ENCODE measurements around the gene ID4. TPM values are rescaled to one million over a fixed set of nuclear protein-coding genes. Genes with fewer than 3 reads are reported as not detected.

The ID4 gene
- total RNA-seq, 2 donors from 2014 or later, result not detected

DNA sequence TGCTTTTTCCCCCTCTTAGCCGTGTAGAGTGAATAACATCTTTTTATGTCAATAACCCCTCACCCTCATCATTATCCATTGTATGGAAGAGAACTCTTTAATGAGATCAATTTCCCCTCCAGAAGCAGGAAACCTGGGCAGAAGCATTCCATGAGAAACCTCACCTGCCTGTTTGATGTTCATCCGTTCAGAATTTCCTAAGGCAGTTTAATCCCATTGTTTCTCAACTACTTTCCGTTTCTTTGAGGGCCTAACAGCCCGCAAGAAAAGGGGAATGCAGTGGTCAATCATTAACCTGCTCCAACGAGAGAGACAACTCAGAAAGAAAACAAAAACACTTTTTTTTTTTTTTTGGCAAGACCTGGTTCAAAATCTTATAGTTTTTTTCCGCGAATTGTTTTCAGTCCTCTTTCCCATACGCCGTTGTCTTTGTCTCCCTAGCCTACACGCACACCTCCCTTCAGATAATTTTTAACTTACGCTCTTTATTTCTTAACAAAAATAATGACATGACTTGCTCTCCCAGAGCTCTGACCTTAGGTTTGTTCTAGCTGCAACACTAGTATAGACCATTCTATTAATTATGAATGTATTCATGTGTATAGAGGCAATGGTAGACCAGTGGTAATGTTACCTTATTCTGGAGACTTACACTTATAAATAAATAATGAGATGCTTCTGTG is 25.6 kb upstream of the ID4 start:
- H3K27me3 Mint-ChIP-seq (ENCODE audit: low read depth), result peaks cover 10% of the 10 kb centered on the region
- no peak for DNase-seq

DNA sequence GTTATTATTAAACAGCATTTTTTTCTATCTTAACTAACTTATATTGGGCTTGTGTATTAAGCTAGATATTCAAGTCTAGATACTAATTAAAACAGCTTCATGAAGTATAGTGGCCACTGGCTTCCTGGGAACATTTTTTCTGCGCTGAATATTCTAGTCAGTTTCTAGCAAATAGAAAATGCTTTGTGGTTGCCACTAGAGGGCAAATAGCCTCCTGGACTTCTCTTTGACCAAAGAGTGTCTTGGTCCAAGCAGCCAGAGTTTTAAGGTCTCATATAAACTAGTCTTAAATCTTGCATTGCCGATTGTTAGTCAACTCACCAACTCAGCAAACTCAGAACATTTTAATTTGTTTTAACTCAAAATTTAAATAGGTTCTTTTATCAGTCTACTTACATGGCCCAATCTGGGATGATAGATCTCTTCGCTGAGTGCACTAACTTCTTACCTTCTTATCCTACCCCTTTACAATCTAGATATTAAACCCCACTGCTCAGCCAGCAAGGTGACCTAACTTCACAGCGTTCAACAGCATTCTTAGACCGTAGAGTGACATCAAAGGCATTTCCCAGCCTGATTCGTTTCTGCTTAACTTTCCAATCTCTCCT is 24.6 kb upstream of the ID4 start:
- Mint-ChIP-seq H3K36me3 (ENCODE audit: insufficient read depth in 2 of 2) (no peaks in the 10 kb centered on the region), H3K27ac (no peak overlapping the region), H3K27me3 (ENCODE audit: low read depth) (peaks cover 10% of the 10 kb centered on the region), H3K9me3 (peaks cover 0 to 3% of the 10 kb centered on the region in 2 donors), H3K4me1 (ENCODE audit: low read depth) (no peaks in the 10 kb centered on the region), H3K4me3 (no peak overlapping the region)
- DNase-seq (no peak), ATAC-seq (replicated peaks in 1 of 2) (no peak)

More for the DNA sequence above, 25.6 kb upstream of the ID4 start:
- H3K4me3 Mint-ChIP-seq, result no peak overlapping the region
- H3K36me3 Mint-ChIP-seq (ENCODE audit: insufficient read depth in 2 of 2), result no peaks in the 10 kb centered on the region
- H3K27ac Mint-ChIP-seq, result no peak overlapping the region
- no peak for ATAC-seq (replicated peaks in 1 of 2)
- H3K4me1 Mint-ChIP-seq (ENCODE audit: low read depth), result no peaks in the 10 kb centered on the region
- peaks cover 0 to 3% of the 10 kb centered on the region in 2 donors for H3K9me3 Mint-ChIP-seq

DNA sequence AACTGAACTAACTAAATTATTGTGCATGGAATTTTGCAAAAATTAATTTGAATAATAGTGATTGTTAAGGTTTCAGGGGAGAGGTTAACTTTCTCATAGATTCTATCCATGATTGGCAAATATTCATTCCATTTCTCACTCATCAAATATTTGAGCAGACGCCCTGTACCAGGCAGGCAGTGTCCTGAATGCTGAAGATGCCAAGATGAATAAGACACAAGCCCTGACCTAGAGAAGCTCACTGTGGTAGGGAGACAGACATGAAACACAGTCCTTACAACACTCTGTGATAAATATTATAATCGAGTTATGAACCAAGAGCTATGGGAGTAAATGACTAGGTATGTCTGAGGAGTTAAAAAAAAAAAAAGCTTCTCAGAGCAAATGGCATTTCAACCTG is 18.4 kb upstream of the ID4 start:
- Mint-ChIP-seq H3K4me1 (ENCODE audit: low read depth) (no peaks in the 10 kb centered on the region), H3K36me3 (ENCODE audit: insufficient read depth in 2 of 2) (no peaks in the 10 kb centered on the region), H3K9me3 (peaks cover 2% of the 10 kb centered on the region in 2 donors), H3K27ac (no peak overlapping the region), H3K4me3 (no peak overlapping the region), H3K27me3 (ENCODE audit: low read depth) (no peaks in the 10 kb centered on the region)
- ATAC-seq (replicated peaks in 1 of 2) (no peak), DNase-seq (no peak)

DNA sequence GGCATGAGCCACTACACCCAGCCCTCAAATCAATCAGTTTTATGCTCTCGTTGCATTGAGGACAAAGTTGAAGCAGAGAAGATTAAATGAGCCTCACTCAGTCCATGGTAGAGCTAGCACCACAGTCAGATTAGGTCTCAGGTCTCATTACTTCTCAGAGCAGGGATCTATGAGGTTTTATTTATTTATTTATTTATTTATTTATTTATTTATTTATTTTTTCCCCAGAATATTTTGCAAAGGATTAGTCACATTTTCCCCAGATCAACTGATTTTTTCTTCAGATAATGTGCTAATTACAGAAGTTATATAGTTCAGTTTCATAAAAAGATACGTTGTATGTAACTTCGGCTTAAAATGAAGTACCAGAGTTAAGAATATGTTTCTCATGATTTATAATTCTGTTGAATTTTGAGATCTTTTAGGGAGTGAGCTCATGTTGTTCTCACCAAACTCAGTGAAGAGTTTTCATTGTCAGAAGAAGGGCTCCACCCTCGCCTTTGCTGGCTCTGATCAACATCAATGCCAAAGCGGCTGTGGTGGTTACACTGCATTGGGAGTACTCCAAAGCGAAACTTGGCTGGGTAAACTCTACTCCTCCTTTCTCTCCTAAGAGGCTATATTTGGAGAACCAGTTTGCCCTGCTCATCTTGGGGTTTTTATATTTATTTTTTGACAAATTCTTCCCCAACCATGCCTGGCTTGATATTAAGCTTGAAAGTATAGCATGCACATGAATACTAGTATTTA is 12.9 kb upstream of the ID4 start:
- Mint-ChIP-seq H3K9me3 (peaks cover 7% of the 10 kb centered on the region in 2 donors), H3K4me1 (ENCODE audit: low read depth) (no peaks in the 10 kb centered on the region), H3K27me3 (ENCODE audit: low read depth) (no peaks in the 10 kb centered on the region), H3K36me3 (ENCODE audit: insufficient read depth in 2 of 2) (no peaks in the 10 kb centered on the region), H3K4me3 (no peak overlapping the region), H3K27ac (no peak overlapping the region)
- DNase-seq (no peak), ATAC-seq (replicated peaks in 1 of 2) (no peak)

DNA sequence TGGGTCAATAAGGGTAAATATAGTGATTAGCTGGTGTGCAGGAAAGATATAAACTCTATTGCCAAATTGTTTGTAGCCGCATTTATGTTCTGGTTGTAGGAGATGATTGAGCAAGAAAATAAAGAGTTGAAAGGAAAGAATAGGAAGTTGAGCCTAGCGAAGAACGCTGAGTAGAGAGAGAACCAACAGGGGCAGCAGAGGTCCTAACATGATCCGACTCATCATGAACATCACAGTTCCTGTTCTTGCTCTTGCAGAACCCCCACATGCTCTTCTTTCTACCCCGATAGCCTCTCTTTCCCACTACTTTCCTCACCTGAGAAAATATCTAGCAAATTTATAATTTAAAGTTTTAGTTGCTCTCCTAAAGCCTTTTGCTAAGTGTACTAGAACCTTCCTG is 9.9 kb upstream of the ID4 start:
- Mint-ChIP-seq H3K27ac (no peak overlapping the region), H3K36me3 (ENCODE audit: insufficient read depth in 2 of 2) (no peaks in the 10 kb centered on the region), H3K9me3 (peaks cover 7% of the 10 kb centered on the region in 2 donors), H3K27me3 (ENCODE audit: low read depth) (peaks cover under 1% of the 10 kb centered on the region), H3K4me1 (ENCODE audit: low read depth) (no peaks in the 10 kb centered on the region), H3K4me3 (no peak overlapping the region)
- no peak for DNase-seq
- no peak for ATAC-seq (replicated peaks in 1 of 2)

DNA sequence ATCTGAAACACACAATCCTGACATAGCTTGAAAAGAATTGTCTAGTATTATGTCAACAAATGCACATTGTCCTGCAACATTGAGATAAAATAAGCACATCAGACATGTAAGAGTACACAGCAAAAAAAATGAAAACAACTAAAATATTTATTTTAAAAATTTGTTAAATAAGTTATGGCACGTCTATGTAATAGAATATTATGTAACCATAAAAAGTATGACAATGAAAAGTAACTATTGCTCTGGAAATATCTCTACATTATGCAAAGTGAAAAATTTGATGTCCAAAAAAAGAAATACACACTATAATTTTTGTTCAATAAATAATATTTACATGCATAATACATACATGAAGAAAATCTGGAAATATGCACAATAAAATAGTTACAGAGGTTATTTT is 9.3 kb upstream of the ID4 start:
- Mint-ChIP-seq H3K36me3 (ENCODE audit: insufficient read depth in 2 of 2) (no peaks in the 10 kb centered on the region), H3K4me1 (ENCODE audit: low read depth) (no peaks in the 10 kb centered on the region), H3K4me3 (no peak overlapping the region), H3K27me3 (ENCODE audit: low read depth) (peaks cover 7% of the 10 kb centered on the region), H3K27ac (no peak overlapping the region), H3K9me3 (peaks cover 6 to 7% of the 10 kb centered on the region in 2 donors)
- DNase-seq (no peak), ATAC-seq (replicated peaks in 1 of 2) (no peak)

DNA sequence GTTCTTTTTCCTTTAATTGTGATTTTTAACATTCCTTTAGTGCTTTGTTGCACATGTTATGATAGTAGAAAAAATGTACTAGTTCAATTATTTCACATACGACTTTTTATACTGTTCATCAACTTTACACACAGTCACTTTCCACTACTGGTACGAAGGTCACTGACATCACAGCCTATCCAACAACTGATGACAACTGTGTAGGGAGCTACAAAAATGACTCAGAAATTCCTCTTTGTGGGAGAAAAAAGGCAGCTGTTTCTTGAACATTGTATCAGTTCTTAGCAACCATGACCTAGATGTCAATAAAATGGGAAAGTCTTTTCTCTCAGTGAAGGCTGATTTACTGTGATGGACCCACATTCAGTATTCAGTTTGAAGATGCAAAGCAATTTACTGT is 7.0 kb upstream of the ID4 start:
- Mint-ChIP-seq H3K9me3 (peaks cover 5% of the 10 kb centered on the region in 2 donors), H3K27ac (no peak overlapping the region), H3K27me3 (ENCODE audit: low read depth) (peaks cover 20% of the 10 kb centered on the region), H3K4me1 (ENCODE audit: low read depth) (no peaks in the 10 kb centered on the region), H3K36me3 (ENCODE audit: insufficient read depth in 2 of 2) (no peaks in the 10 kb centered on the region), H3K4me3 (no peak overlapping the region)
- ATAC-seq (replicated peaks in 1 of 2) (no peak), DNase-seq (no peak)

DNA sequence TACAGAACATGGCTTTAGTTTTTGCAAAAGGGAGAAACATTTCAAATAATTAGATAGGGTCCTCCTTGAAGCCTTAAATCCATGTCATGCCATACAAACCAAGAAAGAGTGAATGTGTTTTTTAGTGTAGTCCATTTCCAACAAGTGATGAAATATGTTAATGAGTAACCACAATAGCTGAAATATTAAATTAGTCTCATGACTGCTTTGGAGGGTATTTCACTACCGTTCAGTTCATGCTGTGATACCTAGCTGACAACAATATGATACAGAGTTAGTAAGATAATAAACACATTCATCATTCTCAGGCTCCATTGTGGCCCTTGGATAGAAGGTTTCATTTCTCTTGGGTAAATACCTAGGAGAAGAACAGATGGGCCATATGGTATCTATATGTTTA is 5.8 kb upstream of the ID4 start:
- DNase-seq (no peak), ATAC-seq (replicated peaks in 1 of 2) (no peak)
- Mint-ChIP-seq H3K9me3 (peaks cover 5% of the 10 kb centered on the region in 2 donors), H3K4me1 (ENCODE audit: low read depth) (no peaks in the 10 kb centered on the region), H3K27ac (no peak overlapping the region), H3K36me3 (ENCODE audit: insufficient read depth in 2 of 2) (no peaks in the 10 kb centered on the region), H3K4me3 (no peak overlapping the region), H3K27me3 (ENCODE audit: low read depth) (peaks cover 29% of the 10 kb centered on the region)

DNA sequence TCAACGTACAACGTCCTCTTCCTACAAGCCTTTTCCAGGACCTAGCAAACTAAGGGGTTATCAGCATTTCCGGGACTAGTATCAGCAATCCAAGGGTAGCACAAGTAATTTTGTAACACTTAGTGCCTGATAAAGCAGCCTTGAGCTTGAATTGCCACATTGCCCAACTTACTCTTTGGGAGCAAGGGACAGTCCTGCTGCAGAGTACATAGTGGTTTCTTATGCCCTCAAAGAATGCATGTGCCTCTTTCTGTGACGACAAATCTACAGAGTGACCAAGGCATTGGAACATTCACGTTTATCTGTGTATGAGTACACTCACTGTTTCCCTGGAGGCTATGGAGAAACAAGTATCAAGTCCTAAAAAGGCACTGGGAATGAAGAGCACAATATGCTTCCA is 3.2 kb upstream of the ID4 start:
- DNase-seq (no peak), ATAC-seq (replicated peaks in 1 of 2) (no peak)
- Mint-ChIP-seq H3K27me3 (ENCODE audit: low read depth) (peaks cover 40% of the 10 kb centered on the region), H3K4me3 (no peak overlapping the region), H3K4me1 (ENCODE audit: low read depth) (no peaks in the 10 kb centered on the region), H3K27ac (no peak overlapping the region), H3K9me3 (peaks cover 0 to 1% of the 10 kb centered on the region in 2 donors), H3K36me3 (ENCODE audit: insufficient read depth in 2 of 2) (peaks cover 0 to under 1% of the 10 kb centered on the region in 2 donors)

DNA sequence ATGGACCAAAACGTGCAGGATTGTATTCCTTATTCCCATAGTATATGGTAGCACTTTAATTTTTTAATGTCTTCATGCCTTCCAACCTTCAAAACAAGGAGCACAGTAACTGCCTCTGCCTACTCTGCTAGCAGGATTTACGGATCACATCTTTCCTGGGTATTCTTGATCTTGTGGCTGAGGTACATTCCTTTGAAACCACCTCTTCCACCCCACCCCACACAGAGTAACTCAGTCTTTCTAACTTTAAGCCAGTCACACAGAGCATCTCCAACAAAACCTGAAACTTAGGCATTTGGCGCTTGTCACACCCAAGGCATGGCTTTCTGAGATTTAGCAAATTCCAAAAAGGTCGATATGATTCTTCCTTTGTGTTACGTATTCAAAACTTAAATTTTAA is 2.3 kb upstream of the ID4 start:
- H3K4me1 Mint-ChIP-seq (ENCODE audit: low read depth), result no peaks in the 10 kb centered on the region
- peaks cover 0 to 2% of the 10 kb centered on the region in 2 donors for H3K36me3 Mint-ChIP-seq (ENCODE audit: insufficient read depth in 2 of 2)
- H3K27ac Mint-ChIP-seq, result no peak overlapping the region
- DNase-seq (no peak), ATAC-seq (replicated peaks in 1 of 2) (no peak)
- H3K9me3 Mint-ChIP-seq, result no peaks in the 10 kb centered on the region
- peaks cover 48% of the 10 kb centered on the region for H3K27me3 Mint-ChIP-seq (ENCODE audit: low read depth)
- no peak overlapping the region for H3K4me3 Mint-ChIP-seq

DNA sequence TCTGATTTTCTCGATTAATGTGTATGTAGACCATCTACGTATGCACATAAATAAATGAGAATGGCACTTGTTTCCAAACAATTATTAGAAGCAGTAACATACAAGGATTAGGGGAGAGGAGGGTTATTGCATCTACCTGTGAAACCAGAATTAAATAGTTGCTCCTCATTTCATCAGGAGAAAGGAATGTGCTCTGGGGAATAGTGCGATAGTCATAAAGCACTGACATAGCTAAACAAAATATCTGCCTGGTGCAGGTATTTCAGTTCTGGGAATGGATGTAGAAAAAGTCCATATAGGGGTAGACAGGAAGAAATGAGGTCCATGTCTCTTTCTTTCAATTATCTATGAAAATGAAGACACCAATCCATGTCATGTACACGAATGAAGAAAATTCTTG is 1.6 kb upstream of the ID4 start:
- no peaks in the 10 kb centered on the region for H3K9me3 Mint-ChIP-seq
- peaks cover 55% of the 10 kb centered on the region for H3K27me3 Mint-ChIP-seq (ENCODE audit: low read depth)
- DNase-seq (no peak), ATAC-seq (replicated peaks in 1 of 2) (no peak)
- H3K4me1 Mint-ChIP-seq (ENCODE audit: low read depth), result no peaks in the 10 kb centered on the region
- H3K27ac Mint-ChIP-seq, result no peak overlapping the region
- H3K4me3 Mint-ChIP-seq, result no peak overlapping the region
- peaks cover 0 to 2% of the 10 kb centered on the region in 2 donors for H3K36me3 Mint-ChIP-seq (ENCODE audit: insufficient read depth in 2 of 2)

DNA sequence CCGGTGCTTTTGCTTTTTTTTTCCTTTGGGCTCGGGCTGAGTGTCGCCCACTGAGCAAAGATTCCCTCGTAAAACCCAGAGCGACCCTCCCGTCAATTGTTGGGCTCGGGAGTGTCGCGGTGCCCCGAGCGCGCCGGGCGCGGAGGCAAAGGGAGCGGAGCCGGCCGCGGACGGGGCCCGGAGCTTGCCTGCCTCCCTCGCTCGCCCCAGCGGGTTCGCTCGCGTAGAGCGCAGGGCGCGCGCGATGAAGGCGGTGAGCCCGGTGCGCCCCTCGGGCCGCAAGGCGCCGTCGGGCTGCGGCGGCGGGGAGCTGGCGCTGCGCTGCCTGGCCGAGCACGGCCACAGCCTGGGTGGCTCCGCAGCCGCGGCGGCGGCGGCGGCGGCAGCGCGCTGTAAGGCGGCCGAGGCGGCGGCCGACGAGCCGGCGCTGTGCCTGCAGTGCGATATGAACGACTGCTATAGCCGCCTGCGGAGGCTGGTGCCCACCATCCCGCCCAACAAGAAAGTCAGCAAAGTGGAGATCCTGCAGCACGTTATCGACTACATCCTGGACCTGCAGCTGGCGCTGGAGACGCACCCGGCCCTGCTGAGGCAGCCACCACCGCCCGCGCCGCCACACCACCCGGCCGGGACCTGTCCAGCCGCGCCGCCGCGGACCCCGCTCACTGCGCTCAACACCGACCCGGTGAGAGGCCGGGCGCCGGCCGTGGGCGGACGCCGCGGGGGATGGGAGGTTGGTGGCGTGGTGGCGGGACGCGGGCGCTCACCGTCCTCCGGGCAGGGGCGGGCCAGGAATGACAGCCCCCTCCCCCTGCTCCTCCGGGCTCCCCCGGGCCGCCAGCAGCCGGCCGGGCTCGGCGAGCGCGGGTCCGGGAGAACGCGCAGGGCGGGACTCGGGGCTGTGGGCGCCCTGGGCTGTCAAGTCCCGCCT is 606 bp downstream of the ID4 start:
- Mint-ChIP-seq H3K4me1 (ENCODE audit: low read depth) (no peaks in the 10 kb centered on the region), H3K4me3 (no peak overlapping the region), H3K9me3 (no peaks in the 10 kb centered on the region), H3K36me3 (ENCODE audit: insufficient read depth in 2 of 2) (peaks cover 0 to 2% of the 10 kb centered on the region in 2 donors), H3K27ac (no peak overlapping the region), H3K27me3 (ENCODE audit: low read depth) (peaks cover 57% of the 10 kb centered on the region)
- DNase-seq (no peak), ATAC-seq (replicated peaks in 1 of 2) (peak in 1 of 2 donors; percentile 13)

All from activated T-cell treated with anti-CD3 and anti-CD28 coated beads, Interleukin-2, amount 50 U/mL, for 72 hours (primary cell).